HG03139 (cell line): Measurements from ENCODE around the gene ACOX2.

Source experiments
- ATAC-seq: cut with Tn5 transposase; IDR thresholded peaks from one replicate; pipeline ENCODE4 v1.9.1; 2021; ENCODE audit not compliant: unreplicated experiment

The ACOX2 gene

DNA sequence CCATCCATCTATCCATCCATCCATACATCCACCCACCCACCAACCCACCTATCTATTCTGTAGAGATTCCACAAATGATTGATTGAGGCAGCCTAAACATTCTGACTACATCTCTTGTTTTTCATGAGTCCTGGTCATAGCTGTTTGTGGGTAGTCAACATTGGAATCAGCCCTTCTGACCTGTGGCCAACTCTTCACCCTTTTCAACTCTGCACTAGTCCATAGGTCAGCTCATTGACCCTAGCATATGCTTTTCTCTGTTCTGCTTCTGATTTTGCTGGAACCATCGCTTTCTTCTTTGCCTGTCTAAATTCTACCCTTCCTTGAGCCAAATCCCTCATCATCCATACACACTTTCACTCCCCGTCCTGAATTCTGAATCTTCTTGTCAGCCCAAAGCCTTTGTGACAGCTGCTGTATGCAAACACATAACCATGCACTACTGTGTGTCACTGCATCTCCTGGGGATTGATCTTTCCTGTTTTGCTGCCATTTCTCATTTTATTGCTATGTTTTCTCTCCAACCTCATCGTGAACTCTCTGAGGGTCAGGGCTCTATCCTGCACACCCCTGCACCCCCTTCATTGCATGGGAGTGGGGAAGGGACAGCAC lies 61.9 kb downstream of the ACOX2 start:
- no peak for ATAC-seq

DNA sequence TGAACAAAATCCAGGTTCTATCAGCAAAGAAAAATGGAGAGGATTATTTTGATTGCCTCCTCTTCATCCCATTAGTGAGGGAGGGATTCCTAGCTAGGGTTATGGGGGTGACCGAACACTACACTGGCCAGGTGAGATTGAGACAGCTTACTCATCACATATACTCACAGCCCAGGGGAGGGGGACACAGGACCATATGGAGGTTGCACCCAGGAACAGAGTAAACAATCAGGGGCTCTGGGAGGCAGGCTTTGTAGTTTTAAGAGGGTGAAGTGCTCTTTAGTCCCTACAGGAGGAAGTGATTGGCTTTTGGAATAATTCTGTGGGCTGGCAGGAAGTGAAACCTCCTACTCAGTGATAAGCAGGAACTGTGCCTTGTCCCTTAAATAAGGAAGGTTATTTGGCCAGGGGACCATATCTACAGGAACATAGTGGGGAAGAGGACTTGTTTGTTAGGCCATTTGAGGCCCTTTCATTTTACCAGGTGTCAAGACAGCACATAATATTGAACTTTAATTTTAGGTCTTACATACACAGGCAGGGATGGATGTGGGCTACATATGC lies 62.6 kb downstream of the ACOX2 start:
- no peak for ATAC-seq

DNA sequence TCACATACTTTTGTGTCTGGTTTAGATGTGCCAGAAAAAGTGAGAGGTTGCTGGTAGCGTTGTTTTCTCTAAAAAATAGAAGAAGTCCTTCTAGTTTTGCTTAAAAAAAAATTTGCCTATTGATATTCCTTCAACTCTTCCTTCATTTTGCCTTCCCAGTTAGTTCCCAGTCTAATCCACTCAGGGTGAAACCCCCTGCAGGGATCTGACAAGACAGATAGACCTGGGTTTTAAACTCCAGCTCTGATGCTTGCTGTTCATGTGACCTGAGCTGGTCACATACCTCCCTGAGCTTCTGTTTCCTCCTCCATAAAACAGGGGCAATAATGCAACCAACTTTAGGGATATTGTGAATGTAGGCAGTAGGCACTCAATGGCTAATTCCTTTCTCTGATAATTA lies 63.7 kb downstream of the ACOX2 start:
- no peak for ATAC-seq

DNA sequence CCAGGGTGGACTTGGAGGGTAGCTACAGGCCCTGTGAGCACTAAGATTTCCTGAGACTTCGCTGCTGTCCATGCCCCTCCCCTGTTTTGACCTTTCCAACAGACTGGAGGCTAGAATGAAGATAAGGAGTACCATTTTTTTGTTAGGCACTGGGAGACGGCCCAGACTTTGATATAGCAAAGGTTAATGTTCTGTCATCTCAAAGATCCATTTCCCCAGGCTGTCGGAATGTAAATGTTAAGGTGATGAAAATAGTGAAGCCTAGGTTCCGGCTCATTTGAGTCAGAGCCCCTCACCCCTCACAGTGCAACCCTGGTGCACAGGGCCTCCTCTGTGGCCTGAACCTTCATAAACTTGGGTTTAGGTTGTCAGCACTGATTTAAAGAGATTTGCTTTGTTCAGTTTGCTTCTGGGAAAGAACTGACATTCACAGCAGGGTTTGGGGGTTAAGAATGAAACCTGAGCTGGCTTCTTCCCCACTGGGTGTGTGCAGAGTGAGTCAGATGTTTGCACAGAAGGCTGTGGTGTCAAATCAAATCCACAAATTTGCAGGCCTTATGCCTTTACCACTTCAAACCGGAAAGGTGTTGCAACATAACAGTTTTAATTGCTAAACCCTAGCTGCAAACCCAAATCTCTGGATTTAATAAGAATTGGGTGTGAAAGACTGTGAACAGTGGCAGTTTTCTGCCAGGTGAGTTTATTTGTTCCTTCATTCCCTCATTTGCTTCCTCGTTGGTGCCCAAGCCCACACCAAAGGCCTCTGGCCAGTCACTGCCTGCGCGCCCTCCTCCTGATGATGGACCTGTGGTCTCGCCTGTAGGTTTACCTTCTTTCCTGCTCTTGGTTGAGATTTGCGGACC lies 65.7 kb downstream of the ACOX2 start:
- no peak for ATAC-seq

DNA sequence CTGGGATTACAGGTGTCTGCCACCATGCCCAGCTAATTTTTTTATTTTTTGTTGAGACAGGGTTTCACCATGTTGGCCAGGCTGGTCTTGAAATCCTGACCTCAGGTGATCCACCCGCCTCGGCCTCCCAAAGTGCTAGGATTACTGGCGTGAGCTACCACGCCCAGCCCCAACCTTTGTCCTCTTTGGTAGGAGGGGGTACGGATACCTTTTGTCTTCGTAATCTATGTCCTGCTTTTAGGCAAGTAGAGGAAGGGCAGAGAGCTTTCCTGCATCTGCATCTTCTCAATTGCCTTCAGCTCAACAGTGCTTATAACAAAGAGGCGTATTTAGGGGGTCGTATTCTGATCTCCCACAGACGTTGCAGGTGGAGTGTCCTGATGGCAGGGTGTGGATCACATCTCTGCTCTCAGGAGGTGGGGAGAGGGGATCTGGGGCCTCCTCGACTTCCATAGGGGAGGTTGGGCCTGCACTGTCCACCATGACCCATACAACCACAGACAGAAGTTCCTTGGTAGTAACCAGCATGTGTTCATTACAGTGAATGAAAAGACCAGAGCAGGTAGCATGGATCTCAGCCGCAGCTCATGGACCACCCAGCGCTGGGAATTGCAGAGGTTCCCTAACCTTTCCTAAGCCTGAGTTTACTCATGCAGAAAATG lies 66.5 kb downstream of the ACOX2 start:
- no peak for ATAC-seq

DNA sequence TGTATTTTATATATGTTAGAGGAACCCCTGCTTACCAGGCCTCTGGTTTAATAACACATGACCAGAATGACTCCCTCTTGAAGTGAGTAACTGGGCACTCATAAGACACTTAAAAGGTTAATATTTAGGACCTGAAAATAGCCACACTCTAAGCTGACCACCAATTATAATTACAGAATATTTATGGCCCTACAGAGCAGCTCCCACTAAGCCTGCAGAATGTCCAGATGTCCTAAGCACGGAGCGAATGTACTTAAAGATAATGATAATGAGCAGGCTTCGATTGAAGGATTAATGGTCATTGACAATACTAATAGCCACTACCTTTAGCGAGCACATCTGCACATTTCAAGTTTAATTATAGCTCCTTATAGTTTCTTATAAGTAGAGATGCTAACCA lies 67.9 kb downstream of the ACOX2 start:
- no peak for ATAC-seq

DNA sequence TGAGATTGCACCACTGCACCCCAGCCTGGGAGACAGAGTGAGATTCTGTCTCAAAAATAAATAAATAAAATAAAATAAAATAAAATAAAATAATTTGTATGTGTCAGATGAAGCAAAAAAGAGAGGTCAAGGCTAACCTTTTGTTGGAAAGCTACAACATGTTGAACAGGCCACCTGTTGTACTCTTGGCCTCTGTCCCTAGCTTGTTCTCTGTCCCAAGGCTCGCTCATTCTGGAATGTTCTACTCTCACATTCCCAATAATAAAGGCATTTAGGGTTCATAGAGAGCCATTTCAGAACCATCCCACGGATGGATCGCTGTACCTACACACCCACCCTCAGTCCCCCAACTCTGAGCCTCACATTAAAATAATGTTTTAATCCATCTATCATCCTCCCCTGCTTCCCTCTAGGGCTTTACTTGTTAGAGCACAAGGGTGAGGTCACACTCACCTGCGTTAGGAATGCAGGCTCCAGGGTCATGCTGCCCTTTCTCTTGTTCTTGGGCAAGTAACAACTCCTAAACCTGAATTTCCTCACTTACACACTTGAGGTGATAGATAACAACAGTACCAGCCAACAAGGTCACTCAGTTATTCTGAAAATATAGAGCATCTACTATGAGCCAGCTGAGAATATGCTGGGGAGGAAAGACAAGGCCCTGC lies 70.0 kb downstream of the ACOX2 start:
- no peak for ATAC-seq

DNA sequence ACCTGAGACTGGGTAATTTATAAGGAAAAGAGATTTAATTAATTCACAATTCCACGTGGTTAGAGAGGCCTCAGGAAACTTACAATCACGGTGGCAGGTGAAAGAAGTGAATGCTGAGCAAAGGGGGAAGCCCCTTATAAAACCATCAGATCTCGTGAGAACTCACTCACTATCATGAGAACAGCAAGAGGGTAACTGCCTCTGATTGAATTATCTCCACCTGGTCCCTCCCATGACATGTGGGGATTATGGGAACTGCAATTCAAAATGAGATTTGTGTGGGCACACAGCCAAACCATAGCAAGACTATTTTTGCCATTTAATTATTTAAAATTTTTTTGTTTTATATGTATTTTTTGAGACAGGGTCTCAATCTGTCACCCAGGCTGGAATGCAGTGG lies 72.1 kb downstream of the ACOX2 start:
- no peak for ATAC-seq

DNA sequence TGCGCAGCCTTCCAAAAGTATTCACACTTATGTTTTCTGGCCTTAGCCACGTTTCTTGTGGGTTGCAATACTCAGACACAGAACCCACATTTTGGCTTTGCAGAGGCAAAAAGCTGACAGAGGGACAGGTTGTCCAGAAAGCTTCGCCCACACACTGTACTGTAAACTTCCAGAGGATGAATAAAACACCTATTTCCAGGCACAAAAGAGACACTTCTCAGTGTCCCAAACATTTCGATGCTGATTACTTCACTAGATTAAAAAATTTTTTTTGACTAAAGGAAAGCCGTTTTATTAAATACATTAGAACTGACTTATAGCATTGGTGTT lies 73.1 kb downstream of the ACOX2 start:
- ATAC-seq, result no peak

DNA sequence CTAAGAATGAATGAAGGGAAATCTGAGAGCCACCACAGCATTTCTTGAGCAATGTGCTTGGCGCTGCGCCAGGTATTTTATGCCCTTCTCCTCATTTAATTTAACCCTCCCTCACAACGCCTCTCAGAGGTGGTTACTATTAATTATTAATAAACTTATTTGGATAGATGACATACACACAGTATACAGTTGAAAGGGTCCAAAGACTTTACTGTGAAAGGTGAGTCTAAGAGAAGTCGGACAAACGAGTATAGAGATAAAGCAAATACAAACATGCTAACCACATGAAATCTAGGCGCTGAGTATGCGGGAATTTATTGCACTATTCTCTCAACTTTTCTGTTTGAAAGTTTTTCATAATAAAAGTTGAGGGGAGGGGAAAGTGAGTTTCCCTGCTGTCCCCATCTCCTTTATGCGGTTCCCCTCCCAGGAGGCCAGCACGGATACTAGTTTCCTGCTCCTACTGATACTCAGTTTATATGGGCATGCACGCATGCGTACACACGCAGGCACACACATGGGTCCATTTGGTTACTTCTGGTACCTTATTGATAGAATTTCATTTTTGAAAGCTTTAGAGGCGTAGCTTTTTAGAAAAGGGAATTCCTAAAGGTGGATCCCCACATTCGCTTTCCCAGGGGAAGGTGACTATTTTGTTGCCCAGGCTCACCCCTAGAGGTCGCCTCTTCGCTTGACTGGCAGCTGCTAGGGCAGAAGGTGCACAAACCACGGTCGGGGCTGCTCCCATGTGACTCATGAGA lies 73.6 kb downstream of the ACOX2 start:
- peak; percentile 89 for ATAC-seq

DNA sequence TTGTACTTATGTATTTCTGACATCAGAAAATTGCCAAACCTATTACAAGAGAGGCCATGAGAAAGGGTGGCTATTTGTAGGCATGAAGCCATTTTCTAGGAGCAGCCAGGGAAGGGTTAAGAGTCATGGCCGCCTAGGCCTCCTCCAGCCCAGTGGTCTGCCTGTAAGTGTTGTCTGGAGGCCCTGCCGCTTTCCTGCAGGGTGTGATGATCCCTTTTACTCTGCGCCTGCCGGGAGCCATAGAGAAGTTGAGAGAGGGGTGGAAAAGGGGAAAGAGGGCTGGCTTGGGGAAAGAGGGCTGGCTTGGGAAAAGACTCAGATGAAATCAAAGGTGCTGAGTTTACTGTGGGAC lies 74.2 kb downstream of the ACOX2 start:
- ATAC-seq, result no peak

DNA sequence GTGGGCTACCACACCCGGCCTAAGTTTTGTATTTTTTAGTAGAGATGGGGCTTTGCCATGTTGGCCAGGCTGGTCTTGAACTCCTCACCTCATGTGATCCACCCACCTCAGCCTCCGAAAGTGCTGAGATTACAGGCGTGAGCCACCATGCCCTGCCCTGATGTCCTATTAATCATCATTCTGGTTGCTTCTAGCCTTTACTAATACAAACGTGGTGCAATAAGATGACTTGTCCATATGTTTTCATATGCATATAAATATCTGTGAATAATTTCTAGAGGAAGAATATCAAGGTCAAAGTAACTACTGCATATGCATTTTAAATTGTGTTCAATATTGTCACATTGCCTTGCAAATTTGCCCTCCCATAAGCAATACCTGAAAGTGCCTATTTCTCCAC lies 77.8 kb downstream of the ACOX2 start:
- ATAC-seq, result no peak
